ENCODE results near the gene USP10. TPM values are rescaled to one million over a fixed set of nuclear protein-coding genes. Genes with fewer than 3 reads are reported as not detected.

The USP10 gene
- total RNA-seq, 1 experiment from 2014 or later: 50.4 TPM

- TF ChIP-seq CTCF (conservative IDR thresholded peaks at IDR 0.05; ENCODE audit: low read depth, low read length): no peak
- no peak for DNase-seq
- Histone ChIP-seq H3K36me3 (ENCODE audit: low read depth, low read length) (no peaks in the 10 kb centered on the region; the same call in 1 of the 2 replicates), H4K20me1 (ENCODE audit: low read length) (peaks cover 26% of the 10 kb centered on the region), H3K27ac (ENCODE audit: low read length) (no peak overlapping the region), H3K4me3 (ENCODE audit: low read length) (no peak overlapping the region), H3K9me3 (ENCODE audit: low read length) (no peaks in the 10 kb centered on the region), H3K79me2 (ENCODE audit: low read length) (peaks cover 98% of the 10 kb centered on the region), H3F3A (ENCODE audit: low read length, unreplicated experiment) (no peaks in the 10 kb centered on the region), H3K27me3 (ENCODE audit: low read length) (no peaks in the 10 kb centered on the region), H3K9ac (ENCODE audit: low read length) (no peak overlapping the region), H3K9me2 (replicated peaks; ENCODE audit: low read length) (no peaks in the 10 kb centered on the region), H3K4me1 (ENCODE audit: insufficient read depth, low read length) (peaks cover 11% of the 10 kb centered on the region), H2AFZ (ENCODE audit: low read length) (no peak overlapping the region), H3K4me2 (ENCODE audit: low read length) (no peak overlapping the region)
- peak; percentile 52 for ATAC-seq
- ChIA-PET CTCF (interaction anchor here (0.5 to 1.1 kb wide), 3 partner anchors 171 to 1066 kb away, joined by 3 to 9 read pairs (median 6); no protein-coding TSS in a partner anchor), POLR2A (ENCODE audit: unreplicated experiment) (interaction anchor here (0.6 kb wide), 1 partner anchor 53 kb away, joined by 3 read pairs; no protein-coding TSS in a partner anchor)
- no TSS peak for BruUV-seq (replicated peaks)
- intact Hi-C loops (cut with micrococcal nuclease): loop anchor here (1.0 kb wide), 3 partner anchors 172 to 217 kb away; no protein-coding TSS in a partner anchor
Measured at GRCh38 chr16:84753412-84754326, 53.9 kb downstream of the USP10 start.

GRCh38 chr16:84754353-84754856, 54.6 kb downstream of the USP10 start:
- Histone ChIP-seq H3K27ac (ENCODE audit: low read length) (no peak overlapping the region), H3K9me3 (ENCODE audit: low read length) (no peaks in the 10 kb centered on the region), H4K20me1 (ENCODE audit: low read length) (peaks cover 26% of the 10 kb centered on the region), H3K4me1 (ENCODE audit: insufficient read depth, low read length) (peaks cover 11% of the 10 kb centered on the region), H3K79me2 (ENCODE audit: low read length) (peaks cover 98% of the 10 kb centered on the region), H3F3A (ENCODE audit: low read length, unreplicated experiment) (no peaks in the 10 kb centered on the region), H3K27me3 (ENCODE audit: low read length) (no peaks in the 10 kb centered on the region), H3K9me2 (replicated peaks; ENCODE audit: low read length) (no peaks in the 10 kb centered on the region), H3K4me3 (ENCODE audit: low read length) (no peak overlapping the region), H3K36me3 (ENCODE audit: low read depth, low read length) (no peaks in the 10 kb centered on the region; the same call in 1 of the 2 replicates), H3K4me2 (ENCODE audit: low read length) (peak overlapping the region; percentile 6; the same call in 1 of the 2 replicates), H2AFZ (ENCODE audit: low read length) (no peak overlapping the region), H3K9ac (ENCODE audit: low read length) (no peak overlapping the region)
- POLR2A ChIA-PET (ENCODE audit: unreplicated experiment): no interaction called here
- ATAC-seq (peak; percentile 85), DNase-seq (peak; percentile 87)
- TF ChIP-seq EZH2phosphoT487 (IDR thresholded peaks at IDR 0.05; ENCODE audit: borderline replicate concordance, low read length) (no peak), EZH2 (IDR thresholded peaks at IDR 0.05; ENCODE audit: low read length, unreplicated experiment) (no peak), CTCF (conservative IDR thresholded peaks at IDR 0.05; ENCODE audit: low read depth, low read length) (peak; percentile 76)
- no TSS peak for BruUV-seq (replicated peaks)
- CTCF ChIA-PET: no interaction called here
- intact Hi-C loops (cut with micrococcal nuclease): loop anchor here (1.0 kb wide), 3 partner anchors 171 to 216 kb away; no protein-coding TSS in a partner anchor

Measured in PC-3 (cell line).